H9 (cell line): ENCODE data around the gene SMAP1. TPM values are rescaled to one million over a fixed set of nuclear protein-coding genes. Genes with fewer than 3 reads are reported as not detected.

ENCODE experiments used
- DNase-seq: peaks from one replicate; pipeline ENCODE4 v3.0.0-alpha.2; 2017
- H2AFZ ChIP-seq: one replicate; pipeline ENCODE4 v1.6.1; 2013; ENCODE audit warnings: mild to moderate bottlenecking, low read length, control low read depth, moderate library complexity
- H2AK5ac ChIP-seq: 2 replicates; pipeline ENCODE4 v1.6.1; 2013; ENCODE audit warnings: low read length, control low read depth, mixed read lengths; ENCODE audit not compliant: insufficient read length
- H2BK120ac ChIP-seq: one replicate; pipeline ENCODE4 v1.6.1; 2013; ENCODE audit warnings: low read depth, mild to moderate bottlenecking, low read length, control low read depth, inconsistent platforms; ENCODE audit not compliant: poor library complexity, severe bottlenecking
- H2BK12ac ChIP-seq: 2 replicates; pipeline ENCODE4 v1.6.1; 2013; ENCODE audit warnings: low read length, control low read depth, mixed read lengths, low read depth; ENCODE audit not compliant: insufficient read length
- H2BK15ac ChIP-seq: 2 replicates; pipeline ENCODE4 v1.6.1; 2013; ENCODE audit warnings: low read depth, low read length, control low read depth
- H2BK20ac ChIP-seq: one replicate; pipeline ENCODE4 v1.6.1; 2013; ENCODE audit warnings: low read depth, mild to moderate bottlenecking, low read length, control low read depth, inconsistent platforms; ENCODE audit not compliant: poor library complexity, severe bottlenecking
- H2BK5ac ChIP-seq: 2 replicates; pipeline ENCODE4 v1.6.1; 2013; ENCODE audit warnings: low read length, control low read depth, mixed read lengths; ENCODE audit not compliant: insufficient read length
- H3K14ac ChIP-seq: 2 replicates; pipeline ENCODE4 v1.6.1; 2013; ENCODE audit warnings: low read length, control low read depth; ENCODE audit not compliant: insufficient read depth
- H3K18ac ChIP-seq: 2 replicates; pipeline ENCODE4 v1.6.1; 2013; ENCODE audit warnings: low read depth, mild to moderate bottlenecking, mixed read lengths, low read length, control low read depth; ENCODE audit not compliant: insufficient read length
- H3K23ac ChIP-seq: 2 replicates; pipeline ENCODE4 v1.6.1; 2013; ENCODE audit warnings: low read length, control low read depth, mixed read lengths, low read depth; ENCODE audit not compliant: insufficient read length
- H3K23me2 ChIP-seq: 2 replicates; pipeline ENCODE4 v1.6.1; 2013; ENCODE audit warnings: low read depth, mild to moderate bottlenecking, mixed read lengths, low read length, control low read depth; ENCODE audit not compliant: insufficient read length, poor library complexity, severe bottlenecking
- H3K27ac ChIP-seq: 2 replicates; pipeline ENCODE4 v1.5.1; 2013; ENCODE audit warnings: low read length, control low read depth, mixed read lengths, low read depth; ENCODE audit not compliant: insufficient read length
- H3K27me3 ChIP-seq: 2 replicates; pipeline ENCODE4 v1.6.1; 2013; ENCODE audit warnings: low read length, control low read depth, inconsistent platforms; ENCODE audit not compliant: insufficient read depth
- H3K4ac ChIP-seq: 2 replicates; pipeline ENCODE4 v1.6.1; 2013; ENCODE audit warnings: low read depth, mild to moderate bottlenecking, control low read depth, inconsistent platforms, low read length, moderate library complexity
- H3K4me1 ChIP-seq: 2 replicates; pipeline ENCODE4 v1.6.1; 2013; ENCODE audit warnings: low read length, control low read depth, inconsistent platforms; ENCODE audit not compliant: insufficient read depth
- H3K4me2 ChIP-seq: 2 replicates; pipeline ENCODE4 v1.6.1; 2013; ENCODE audit warnings: low read length, control low read depth, mixed read lengths; ENCODE audit not compliant: insufficient read length, insufficient read depth
- H3K56ac ChIP-seq: 2 replicates; pipeline ENCODE4 v1.6.1; 2013; ENCODE audit warnings: low read depth, mild to moderate bottlenecking, mixed read lengths, low read length, control low read depth; ENCODE audit not compliant: insufficient read length
- H3K79me1 ChIP-seq: 2 replicates; pipeline ENCODE4 v1.6.1; 2013; ENCODE audit warnings: low read depth, mild to moderate bottlenecking, moderate library complexity, low read length, control low read depth, inconsistent platforms; ENCODE audit not compliant: insufficient read depth, poor library complexity, severe bottlenecking
- H3K79me2 ChIP-seq: 2 replicates; pipeline ENCODE4 v1.6.1; 2013; ENCODE audit warnings: low read length, control low read depth, inconsistent platforms; ENCODE audit not compliant: insufficient read depth
- H3K9ac ChIP-seq: 2 replicates; pipeline ENCODE4 v1.6.1; 2013; ENCODE audit warnings: low read length, control low read depth, mixed read lengths; ENCODE audit not compliant: insufficient read length; ENCODE audit errors: extremely low read depth
- H3K9me3 ChIP-seq: one replicate; pipeline ENCODE4 v1.6.1; 2013; ENCODE audit warnings: low read depth, low read length, inconsistent platforms; ENCODE audit not compliant: control insufficient read depth
- H3T11ph ChIP-seq: one replicate; pipeline ENCODE4 v1.6.1; 2013; ENCODE audit warnings: mild to moderate bottlenecking, low read length, control low read depth, inconsistent platforms
- H4K20me1 ChIP-seq: one replicate; pipeline ENCODE4 v1.6.1; 2013; ENCODE audit not compliant: control insufficient read depth, insufficient read length, insufficient read depth
- H4K5ac ChIP-seq: 2 replicates; pipeline ENCODE4 v1.6.1; 2013; ENCODE audit warnings: low read depth, mild to moderate bottlenecking, mixed read lengths, low read length, control low read depth; ENCODE audit not compliant: insufficient read length
- H4K8ac ChIP-seq: replicated peaks from 2 replicates; pipeline ENCODE4 v1.6.1; 2013; ENCODE audit warnings: low read length, control low read depth, mixed read lengths, low read depth; ENCODE audit not compliant: insufficient read length
- H4K91ac ChIP-seq: 2 replicates; pipeline ENCODE4 v1.6.1; 2013; ENCODE audit warnings: low read depth, mild to moderate bottlenecking, moderate library complexity, mixed read lengths, low read length, control low read depth; ENCODE audit not compliant: insufficient read length
- H3K27ac Mint-ChIP-seq, 3 experiments: 2 replicates in 2 of 3; 3 replicates in 1 of 3; pipeline ENCODE4 v1.8.0; 2020 to 2021; ENCODE audit warnings: mixed read lengths in 3 of 3, mild to moderate bottlenecking in 1 of 3, moderate library complexity in 1 of 3
- H3K27me3 Mint-ChIP-seq: 2 replicates; pipeline ENCODE4 v1.8.0; 2021; ENCODE audit warnings: low read depth, mild to moderate bottlenecking, moderate library complexity, mixed read lengths
- H3K36me3 Mint-ChIP-seq, 3 experiments: 2 replicates in 2 of 3; 3 replicates in 1 of 3; pipeline ENCODE4 v1.8.0; 2020 to 2021; ENCODE audit warnings: low read depth in 3 of 3, mixed read lengths in 3 of 3; ENCODE audit not compliant: insufficient read depth in 1 of 3
- H3K4me1 Mint-ChIP-seq, 2 experiments: 2 replicates each; pipeline ENCODE4 v1.8.0; 2020; ENCODE audit warnings: mixed read lengths in 2 of 2
- H3K4me3 Mint-ChIP-seq, 2 experiments: 2 replicates in 1 of 2; 3 replicates in 1 of 2; pipeline ENCODE4 v1.8.0; 2020 to 2021; ENCODE audit warnings: mild to moderate bottlenecking in 2 of 2, mixed read lengths in 2 of 2, moderate library complexity in 1 of 2
- H3K9me3 Mint-ChIP-seq, 2 experiments: 2 replicates in 1 of 2; 3 replicates in 1 of 2; pipeline ENCODE4 v1.8.0; 2020; ENCODE audit warnings: mild to moderate bottlenecking in 2 of 2, mixed read lengths in 2 of 2, moderate library complexity in 1 of 2
- CTCF ChIP-seq: fragments of 200-600 bp; sonication (generic); conservative IDR thresholded peaks from 3 replicates; pipeline ENCODE4 v1.8.0; 2021; ENCODE audit warnings: antibody characterized with exemption, mild to moderate bottlenecking
- WGBS: extraction: QIAGEN DNeasy Blood & Tissue Kit; methylation state at CpG from one replicate; pipeline ENCODE4 v1.1.7; 2013; ENCODE audit warnings: missing lambda C conversion rate, low lambda C conversion rate, mixed read lengths; ENCODE audit not compliant: insufficient read length; ENCODE audit errors: extremely low coverage; 5-methylcytosine and 5-hydroxymethylcytosine counted together
- total RNA-seq: library from RNA; stranded (reverse); gene quantifications from 2 replicates; pipeline ENCODE4 v1.2.1, GENCODE V29; 2021

The SMAP1 gene
- total RNA-seq, 1 experiment from 2014 or later: 29.3 TPM

- no peak overlapping the region for H4K5ac ChIP-seq
- peaks cover 7% of the 10 kb centered on the region for H3K79me1 ChIP-seq
- H4K91ac ChIP-seq: no peak overlapping the region
- no peak overlapping the region for H4K8ac ChIP-seq
- no peaks in the 10 kb centered on the region for H3K9me3 ChIP-seq
- no peak overlapping the region for H2BK12ac ChIP-seq
- no peak overlapping the region for H3K18ac ChIP-seq
- no peaks in the 10 kb centered on the region for H3K23me2 ChIP-seq
- H3K9me3 Mint-ChIP-seq: peaks cover 20 to 38% of the 10 kb centered on the region in 2 experiments
- H3K23ac ChIP-seq: no peak overlapping the region
- no peak overlapping the region for H3K14ac ChIP-seq
- H3K27ac ChIP-seq: no peak overlapping the region
- no peak overlapping the region for H3K4ac ChIP-seq
- H3K36me3 Mint-ChIP-seq: peaks cover 21 to 59% (median 29%) of the 10 kb centered on the region in 3 experiments
- no peak overlapping the region for H2AFZ ChIP-seq
- no peak overlapping the region for H3T11ph ChIP-seq
- H3K56ac ChIP-seq: no peak overlapping the region
- no peak for TF ChIP-seq CTCF
- no peak overlapping the region for H2AK5ac ChIP-seq
- no peak for DNase-seq
- H3K27me3 ChIP-seq: no peaks in the 10 kb centered on the region
- no peak overlapping the region for H3K27ac Mint-ChIP-seq
- H3K4me2 ChIP-seq: no peak overlapping the region
- no peak overlapping the region for H3K9ac ChIP-seq
- no peaks in the 10 kb centered on the region; the same call in 1 of the 2 replicates for H3K79me2 ChIP-seq
- H3K4me1 ChIP-seq: no peaks in the 10 kb centered on the region
- H2BK120ac ChIP-seq: no peak overlapping the region
- H3K4me3 Mint-ChIP-seq: no peak overlapping the region
- no peaks in the 10 kb centered on the region for H4K20me1 ChIP-seq
- H2BK15ac ChIP-seq: no peak overlapping the region
- H2BK5ac ChIP-seq: no peak overlapping the region
- H3K27me3 Mint-ChIP-seq: no peaks in the 10 kb centered on the region; the same call in 1 of the 2 replicates
- peaks cover 6 to 9% of the 10 kb centered on the region in 2 experiments; a peak in 3 of 4 replicates for H3K4me1 Mint-ChIP-seq
- no peak overlapping the region for H2BK20ac ChIP-seq
- no CpG with 5 or more reads among the region's 5 CpGs for WGBS
Observed at GRCh38 chr6:70717038-70717801, 49.5 kb downstream of the SMAP1 start.
